ENCODE measurements around the gene LRRC2.
"Not testable (repeated sequence)": the region's sequence is repeated elsewhere in the genome, so short reads cannot be mapped to it uniquely, and the experiment has no call there.

Gene LRRC2

GRCh38 chr3:46495901-46496456 is 70.1 kb downstream of the LRRC2 start:
- DNase-seq = no peak

GRCh38 chr3:46494491-46494890 is 71.6 kb downstream of the LRRC2 start:
- DNase-seq = not testable (repeated sequence)

GRCh38 chr3:46492890-46493547 is 73.1 kb downstream of the LRRC2 start:
- DNase-seq = no peak

GRCh38 chr3:46491089-46492070 is 74.7 kb downstream of the LRRC2 start:
- no peak for DNase-seq

- no peak for DNase-seq
These were observed 75.6 kb downstream of the LRRC2 start for GRCh38 chr3:46490338-46491084.

GRCh38 chr3:46489875-46490274 is 76.2 kb downstream of the LRRC2 start:
- peak; percentile 34 for DNase-seq

- DNase-seq = no peak
These were observed 76.7 kb downstream of the LRRC2 start for GRCh38 chr3:46489381-46489780.

- peak; percentile 97 for DNase-seq
These were observed 77.3 kb downstream of the LRRC2 start for GRCh38 chr3:46488735-46489361.

- no peak for DNase-seq
These were observed 80.3 kb downstream of the LRRC2 start for GRCh38 chr3:46485779-46486175.

GRCh38 chr3:46484911-46485778 is 81.0 kb downstream of the LRRC2 start:
- no peak for DNase-seq

GRCh38 chr3:46484388-46484787 is 81.7 kb downstream of the LRRC2 start:
- no peak for DNase-seq

- DNase-seq = no peak
These were observed 82.3 kb downstream of the LRRC2 start for GRCh38 chr3:46483825-46484224.

GRCh38 chr3:46482632-46483350 is 83.3 kb downstream of the LRRC2 start:
- DNase-seq = no peak

- DNase-seq = no peak
These were observed 84.5 kb downstream of the LRRC2 start for GRCh38 chr3:46481636-46482035.

- no peak for DNase-seq
These were observed 85.5 kb downstream of the LRRC2 start for GRCh38 chr3:46480491-46481195.

GRCh38 chr3:46479696-46480095 is 86.4 kb downstream of the LRRC2 start:
- DNase-seq = no peak

- DNase-seq = no peak
These were observed 87.1 kb downstream of the LRRC2 start for GRCh38 chr3:46479021-46479420.

- no peak for DNase-seq
These were observed 87.8 kb downstream of the LRRC2 start for GRCh38 chr3:46478341-46478740.

GRCh38 chr3:46477756-46478155 is 88.3 kb downstream of the LRRC2 start:
- DNase-seq = no peak

GRCh38 chr3:46477145-46477544 is 89.0 kb downstream of the LRRC2 start:
- DNase-seq = no peak

Measured in CD4-positive, alpha-beta T cell treated with Interleukin-17A for 4 hours (primary cell).